Smooth muscle cell of trachea (primary cell): ENCODE results near the gene SLC25A22. TPM values are rescaled to one million over a fixed set of nuclear protein-coding genes. Genes with fewer than 3 reads are reported as not detected.

Experiments
- total RNA-seq: library from RNA; depleted of rRNA; stranded (reverse); fragments of >200 nt; gene quantifications from 2 replicates; pipeline ENCODE4 v1.2.1, GENCODE V29; 2014

Gene SLC25A22
- total RNA-seq = 16.0 and 33.7 TPM in 2 replicates

DNA sequence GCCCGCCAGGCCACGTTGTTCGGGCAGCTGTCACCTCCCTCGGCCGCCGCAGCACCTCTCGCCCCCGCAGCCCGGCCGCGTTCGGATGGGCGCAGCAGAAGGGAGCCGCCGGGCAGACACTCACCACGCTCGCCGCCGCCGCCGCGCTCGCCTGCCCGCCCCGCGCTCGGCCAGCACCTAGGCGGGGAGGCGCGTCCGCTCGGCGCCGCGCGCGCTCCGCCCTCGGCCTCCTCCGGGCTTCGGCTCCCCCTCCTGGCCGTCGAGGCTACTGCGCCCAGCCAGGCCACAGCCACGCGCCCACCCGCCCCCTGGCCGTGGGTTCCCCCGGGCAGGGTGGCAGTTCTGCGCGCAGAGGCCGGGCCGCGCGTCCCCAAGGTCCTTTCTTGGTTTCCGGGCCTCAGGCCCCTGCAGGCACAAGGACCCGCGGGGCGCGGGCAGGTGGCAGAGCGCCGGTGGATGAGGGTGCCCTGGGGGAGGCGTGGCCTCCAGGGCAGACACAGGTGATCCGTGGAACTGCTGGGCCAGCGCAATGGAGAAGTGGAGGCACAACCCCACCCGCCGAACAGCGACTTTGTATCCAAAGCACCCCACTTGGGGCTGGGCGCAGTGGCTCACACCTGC, at the start of gene SLC25A22:
SLC25A22 (minus strand) TSS at position 189 of the 621 bp plus-strand sequence. CDS start 3,275 bp downstream, outside the sequence.

DNA sequence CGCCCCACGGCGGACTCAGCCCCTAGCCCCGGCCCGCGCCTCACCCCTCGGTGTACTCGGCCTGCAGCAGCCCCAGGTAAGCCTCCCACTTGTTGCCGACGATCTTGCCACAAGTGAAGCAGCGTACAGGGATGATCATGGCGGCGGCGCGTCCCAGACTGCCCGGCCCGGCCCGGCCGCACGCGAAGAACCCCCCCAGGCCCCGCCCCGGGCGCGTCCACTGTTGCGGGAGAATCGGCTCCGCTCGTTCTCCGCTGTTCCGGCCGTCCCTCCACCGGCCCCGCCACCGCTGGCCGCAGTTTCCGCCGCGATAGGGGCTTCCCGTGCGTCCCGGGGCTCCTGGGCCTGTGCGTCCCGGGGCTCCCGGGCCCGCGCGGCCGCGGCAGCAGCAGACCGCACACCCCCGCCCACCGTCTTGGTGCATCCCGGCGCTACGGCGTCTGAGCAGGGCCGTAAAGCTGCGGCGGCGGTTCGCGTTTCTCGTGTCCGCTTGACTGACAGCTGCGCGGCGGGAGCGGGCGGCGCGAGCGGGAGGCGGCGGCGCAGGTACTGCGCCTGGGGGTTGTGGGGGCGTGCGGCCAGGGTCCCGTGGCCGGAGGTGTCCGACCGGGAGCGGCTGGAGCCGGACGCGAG, 44.4 kb upstream of the SLC25A22 start, which contains the start of the genes POLR2L and TSPAN4:
POLR2L (minus strand) TSS at position 160 of the 633 bp plus-strand sequence; CDS start at position 139, 21 bp downstream.
TSPAN4 (plus strand) TSS at position 483 of the 633 bp plus-strand sequence. CDS start 7,453 bp downstream, outside the sequence.

DNA sequence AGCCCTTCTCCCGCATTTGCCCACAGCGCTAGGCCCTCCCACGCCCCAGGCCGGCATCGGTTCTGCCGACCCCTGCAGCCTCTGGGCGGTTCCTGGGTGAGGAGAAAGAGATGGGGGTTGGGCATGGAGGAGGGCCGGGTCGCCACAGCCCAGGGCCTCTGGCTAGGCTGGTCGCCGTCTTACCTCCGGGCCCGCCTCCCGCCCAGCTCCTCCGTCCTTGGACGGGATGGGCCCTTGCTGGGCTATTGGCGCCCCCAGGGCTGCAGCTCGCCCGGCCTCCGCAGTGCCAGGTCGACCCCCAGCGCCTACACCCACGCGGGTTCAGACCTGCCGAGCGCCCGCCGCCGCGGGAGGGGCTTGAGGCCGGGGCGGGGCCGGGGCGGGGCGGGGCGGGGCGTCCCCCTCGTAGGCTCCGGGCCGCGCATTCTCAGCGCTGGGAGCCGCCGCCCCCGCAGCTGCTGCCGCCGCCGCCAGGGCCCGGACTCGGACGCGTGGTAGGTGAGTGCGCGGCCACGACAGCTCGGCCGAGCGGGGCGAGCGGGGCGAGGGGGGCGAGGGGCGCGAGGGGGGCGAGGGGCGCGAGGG, 34.5 kb upstream of the SLC25A22 start, which contains the start of gene CD151:
CD151 (plus strand) TSS at position 424 of the 585 bp plus-strand sequence. CDS start 3,118 bp downstream, outside the sequence.

DNA sequence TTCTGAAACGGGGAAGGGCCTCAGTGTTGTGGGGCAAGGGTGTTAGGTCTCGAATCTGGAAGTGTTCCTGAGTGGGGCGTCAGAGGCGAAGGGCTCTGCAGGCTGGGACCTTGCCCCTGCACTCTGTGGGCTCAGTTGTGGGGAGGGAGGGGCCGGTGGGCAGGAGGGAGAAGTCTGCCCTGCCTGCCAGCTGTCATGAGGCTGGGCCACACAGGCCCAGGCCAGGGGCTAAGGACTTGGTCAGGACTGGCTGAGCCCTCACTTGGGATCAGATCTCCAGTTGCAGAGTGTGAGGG, 29.8 kb upstream of the SLC25A22 start, which contains the start of gene CRACR2B:
CRACR2B (plus strand) TSS at position 23 of the 296 bp plus-strand sequence. CDS start 689 bp downstream, outside the sequence.

DNA sequence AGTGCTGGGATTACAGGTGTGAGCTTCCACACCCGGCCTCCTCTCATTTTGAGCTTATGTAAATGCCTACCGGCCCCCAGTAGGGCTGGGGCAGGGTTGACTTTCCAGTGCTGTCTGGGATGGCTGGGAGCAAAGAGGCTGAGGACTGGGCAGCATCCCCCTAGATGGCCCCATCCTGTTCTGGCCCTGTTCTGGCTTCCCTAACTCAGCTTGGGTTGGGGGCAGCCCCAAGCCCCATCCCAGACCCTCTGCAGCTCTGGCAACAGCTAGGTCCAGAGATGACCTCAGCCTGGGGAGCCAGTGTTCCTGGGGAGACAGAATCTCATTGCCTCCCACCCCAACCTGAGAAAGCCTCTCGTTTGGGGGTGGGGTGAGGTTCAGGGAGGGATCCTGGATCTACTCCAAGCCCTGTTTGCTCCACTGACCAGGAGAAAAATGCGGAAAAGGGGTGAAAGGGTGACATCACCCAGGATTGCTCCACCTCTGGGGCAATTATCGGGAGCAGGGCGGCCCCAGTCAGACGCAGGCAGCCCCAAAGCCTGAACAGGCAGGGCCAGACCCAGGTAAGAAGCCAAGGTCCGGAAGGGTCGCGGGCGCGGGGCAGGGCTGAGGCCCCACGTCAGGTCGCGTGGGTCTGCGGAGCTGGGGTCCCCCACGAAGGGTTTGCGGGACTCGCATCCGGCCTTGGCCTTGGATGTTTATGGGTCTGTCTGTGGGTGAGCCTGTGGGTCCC, 20.5 kb upstream of the SLC25A22 start, which contains the start of gene PNPLA2:
PNPLA2 (plus strand) TSS at position 519 of the 733 bp plus-strand sequence. CDS start 805 bp downstream, outside the sequence.

DNA sequence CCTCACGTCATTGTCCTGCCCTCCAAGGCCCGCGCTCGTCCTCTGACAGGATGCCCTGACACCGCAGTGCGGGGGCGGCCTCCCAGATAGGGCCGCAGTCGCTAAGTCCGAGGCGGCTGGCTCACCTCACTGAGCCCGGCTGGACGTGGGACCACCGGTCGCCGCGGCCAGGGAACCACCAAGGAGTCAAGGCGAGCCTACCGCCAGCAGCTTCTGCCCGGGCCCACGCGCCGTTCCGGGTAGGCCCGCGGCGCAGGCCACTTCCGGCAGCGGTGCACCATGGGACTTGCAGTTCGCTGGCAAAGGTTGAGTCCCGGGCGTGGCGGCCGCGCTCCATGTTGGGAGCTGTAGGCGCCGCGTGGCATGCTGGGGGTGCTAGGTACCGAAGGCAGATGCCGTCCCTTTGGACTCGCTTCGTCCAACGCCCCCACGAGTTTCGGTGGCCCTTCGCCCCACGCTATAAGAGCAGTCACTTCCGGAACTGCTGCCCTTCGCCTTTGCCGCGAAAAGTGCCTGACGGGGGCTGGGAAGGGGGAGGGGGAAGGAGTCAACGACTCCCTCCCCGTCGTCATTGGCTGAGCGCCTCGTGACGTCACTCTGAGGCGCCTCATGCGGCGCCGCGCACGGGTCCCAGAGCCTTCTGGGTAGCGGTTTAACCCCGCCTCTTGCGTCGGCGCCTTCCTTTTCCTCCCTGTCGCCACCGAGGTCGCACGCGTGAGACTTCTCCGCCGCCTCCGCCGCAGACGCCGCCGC, 11.4 kb upstream of the SLC25A22 start, which contains the start of gene RPLP2:
RPLP2 (plus strand) TSS at position 681 of the 753 bp plus-strand sequence. CDS start 268 bp downstream, outside the sequence.

DNA sequence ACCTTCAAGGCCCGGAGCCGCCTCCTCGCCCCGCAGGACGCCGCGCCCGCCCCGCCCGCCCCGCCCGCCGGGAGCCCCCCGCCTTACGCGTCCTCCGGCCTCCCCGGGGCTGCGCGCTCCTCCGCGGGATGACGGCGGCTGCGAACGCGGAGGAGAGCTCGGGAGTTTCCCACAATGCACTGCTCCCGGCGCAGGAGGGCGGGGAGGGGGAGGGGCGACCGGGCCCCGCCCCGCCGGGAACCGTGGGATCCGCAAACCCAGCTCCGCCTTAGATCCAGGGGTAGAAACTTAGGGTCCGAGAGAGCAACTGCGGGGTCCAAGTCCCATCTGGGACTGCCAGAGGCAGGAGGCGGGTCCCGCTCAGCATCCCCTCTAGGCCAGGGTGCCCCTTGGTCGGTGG, 8.1 kb downstream of the SLC25A22 start, which contains the start of gene CEND1:
CEND1 (minus strand) TSS at position 148 of the 400 bp plus-strand sequence. CDS start 1,514 bp downstream, outside the sequence.

DNA sequence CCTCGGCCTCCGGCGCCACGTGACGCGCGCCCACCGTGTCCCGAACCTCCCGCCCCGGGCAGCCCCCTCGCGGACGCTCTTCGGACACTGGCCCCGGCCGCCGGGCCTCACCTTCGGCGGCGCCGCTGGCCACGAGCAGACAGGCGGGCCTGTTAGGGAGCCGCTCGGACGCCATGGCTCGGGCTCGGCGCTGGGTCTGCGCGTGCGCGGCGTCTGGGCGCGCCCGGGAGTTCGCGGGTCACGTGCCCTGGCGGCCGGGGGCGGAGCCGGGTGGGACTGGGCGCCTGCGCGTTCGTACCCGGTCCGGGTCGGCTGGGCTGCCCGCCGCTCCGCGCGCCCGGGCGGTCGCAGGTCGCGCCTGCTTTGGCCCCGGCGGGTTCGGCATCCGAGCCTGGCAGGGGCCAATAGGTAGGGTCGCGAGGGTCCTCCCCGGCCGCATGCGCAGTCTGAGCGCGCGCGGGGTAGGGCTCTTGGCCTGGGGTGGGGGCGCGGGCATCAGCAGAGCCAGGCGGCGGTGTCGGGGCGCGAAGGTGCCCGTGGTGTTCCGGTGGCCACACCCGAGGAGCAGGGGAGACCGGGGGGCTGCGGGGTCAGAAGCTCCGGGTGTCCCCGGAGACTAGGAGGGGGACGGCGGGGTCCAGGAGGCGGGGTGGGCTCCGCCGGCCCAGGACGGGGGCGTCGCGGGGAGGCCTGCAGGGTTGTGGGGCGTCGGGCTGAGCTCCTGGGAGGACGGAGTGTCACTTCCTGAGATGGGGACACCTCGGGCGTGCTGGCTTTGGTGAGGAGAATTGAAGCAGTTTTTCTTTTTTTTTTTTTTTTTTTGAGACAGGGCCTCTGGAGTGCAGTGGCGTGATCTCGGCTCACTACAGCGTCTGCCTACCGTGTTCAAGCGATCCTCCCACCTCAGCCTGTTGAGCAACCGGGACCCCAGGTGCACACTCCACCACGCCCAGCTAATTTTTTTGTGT, 20.5 kb downstream of the SLC25A22 start, which contains the start of gene GATD1:
GATD1 (minus strand) TSS at position 200 of the 968 bp plus-strand sequence; CDS start at position 175, 25 bp downstream.

DNA sequence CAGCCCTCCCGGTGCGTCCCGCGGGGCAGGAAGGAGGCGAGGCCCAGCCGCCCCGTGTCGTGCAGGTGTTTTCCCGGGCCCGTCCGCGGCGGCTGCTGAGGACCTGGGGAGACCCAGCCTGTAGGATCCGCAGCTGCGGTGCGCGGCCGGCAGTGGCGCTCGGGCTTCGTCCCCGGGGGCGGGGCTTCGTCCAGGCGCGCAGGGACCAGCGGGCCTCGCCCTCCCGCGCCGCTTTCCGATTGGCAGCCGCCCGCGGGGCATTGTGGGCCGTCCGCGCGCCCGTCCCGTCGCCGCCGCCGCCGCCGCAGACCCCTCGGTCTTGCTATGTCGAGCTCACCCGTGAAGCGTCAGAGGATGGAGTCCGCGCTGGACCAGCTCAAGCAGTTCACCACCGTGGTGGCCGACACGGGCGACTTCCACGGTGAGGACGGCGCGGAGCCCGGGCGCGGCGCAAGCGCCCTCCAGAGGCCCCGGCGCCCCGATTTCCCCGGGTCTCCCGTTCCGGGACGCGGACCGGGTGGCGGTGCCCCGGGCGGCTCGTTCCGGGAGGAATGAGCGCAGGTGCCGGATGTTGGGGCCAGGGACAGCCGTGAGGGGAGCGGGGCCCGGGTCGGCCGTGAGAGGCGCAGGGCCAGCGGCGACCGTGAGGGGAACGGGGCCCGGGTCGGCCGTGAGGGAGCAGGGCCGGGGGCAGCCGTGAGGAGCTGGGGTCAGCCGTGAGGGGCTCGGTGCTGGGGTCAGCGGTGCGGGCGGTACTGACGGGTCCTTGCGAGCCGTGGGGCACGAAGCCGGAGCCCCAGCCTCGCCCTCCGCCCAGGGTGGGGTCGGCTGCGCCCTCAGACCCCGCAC, 50.7 kb downstream of the SLC25A22 start, which contains the start of gene TALDO1:
TALDO1 (plus strand) TSS at position 307 of the 849 bp plus-strand sequence; CDS start at position 325, 18 bp downstream.

Other genes starting within 250 kb of the SLC25A22 start
- 0.29 and 0.33 TPM in 2 replicates for gene LMNTD2, start 237.5 kb downstream of the SLC25A22 start, total RNA-seq
- gene RASSF7, start 237.3 kb downstream of the SLC25A22 start, total RNA-seq = 2.3 and 4.4 TPM in 2 replicates
- gene PHRF1, start 221.8 kb downstream of the SLC25A22 start, total RNA-seq = 21.2 and 29.8 TPM in 2 replicates
- gene IRF7, start 182.3 kb downstream of the SLC25A22 start, total RNA-seq = 7.7 and 11.9 TPM in 2 replicates
- under 0.01 TPM in 1 of 2 replicates, not detected in the other for gene CDHR5, start 173.3 kb downstream of the SLC25A22 start, total RNA-seq
- gene SCT, start 171.1 kb downstream of the SLC25A22 start, total RNA-seq = not detected in 2 replicates
- not detected in 2 replicates for gene DRD4, start 161.0 kb downstream of the SLC25A22 start, total RNA-seq
- 26.6 and 58.4 TPM in 2 replicates for gene DEAF1, start 103.1 kb downstream of the SLC25A22 start, total RNA-seq
- 13.7 and 14.8 TPM in 2 replicates for gene TMEM80, start 102.5 kb downstream of the SLC25A22 start, total RNA-seq
- 68.4 and 125 TPM in 2 replicates for gene EPS8L2, start 92.0 kb downstream of the SLC25A22 start, total RNA-seq
- gene TALDO1, start 50.8 kb downstream of the SLC25A22 start, total RNA-seq = 166 and 171 TPM in 2 replicates
- gene GATD1, start 20.8 kb downstream of the SLC25A22 start, total RNA-seq = 29.7 and 58.1 TPM in 2 replicates
- 2.2 and 2.8 TPM in 2 replicates for gene CEND1, start 8.2 kb downstream of the SLC25A22 start, total RNA-seq
- 11.2 and 26.1 TPM in 2 replicates for gene PIDD1, start 7.0 kb upstream of the SLC25A22 start, total RNA-seq
- gene RPLP2, start 11.7 kb upstream of the SLC25A22 start, total RNA-seq = 271 and 337 TPM in 2 replicates
- 25.7 and 47.6 TPM in 2 replicates for gene PNPLA2, start 20.6 kb upstream of the SLC25A22 start, total RNA-seq
- gene CRACR2B, start 29.6 kb upstream of the SLC25A22 start, total RNA-seq = 1.5 and 1.7 TPM in 2 replicates
- 440 and 727 TPM in 2 replicates for gene CD151, start 34.7 kb upstream of the SLC25A22 start, total RNA-seq
- gene POLR2L, start 44.2 kb upstream of the SLC25A22 start, total RNA-seq = 96.4 and 291 TPM in 2 replicates
- 207 and 235 TPM in 2 replicates for gene TSPAN4, start 44.6 kb upstream of the SLC25A22 start, total RNA-seq
- 67.3 and 102 TPM in 2 replicates for gene CHID1, start 112.5 kb upstream of the SLC25A22 start, total RNA-seq
- gene AP2A2, start 127.6 kb upstream of the SLC25A22 start, total RNA-seq = 38.3 and 45.8 TPM in 2 replicates
- gene MUC6, start 238.4 kb upstream of the SLC25A22 start, total RNA-seq = under 0.01 TPM in 1 of 2 replicates, not detected in the other